HCT116 (cell line): ENCODE measurements around the gene CCDC146. TPM values are rescaled to one million over a fixed set of nuclear protein-coding genes. Genes with fewer than 3 reads are reported as not detected.
A peak's percentile ranks its signal among the peaks of the same experiment; 100 is the strongest.
"Not testable (repeated sequence)": the region's sequence is repeated elsewhere in the genome, so short reads cannot be mapped to it uniquely, and the experiment has no call there.

Experiments
- ATAC-seq: fragments of 200-7000 bp; cut with Tn5 transposase; 2 replicates; pipeline ENCODE4 v1.9.1; 2020; ENCODE audit warnings: mild to moderate bottlenecking, moderate library complexity
- BruUV-seq: library from RNA; stranded (reverse); fragments of 400-500 nt; replicated peaks from 2 replicates; lab custom pipeline; 2021; lab: Mats Ljungman, UMichigan
- CTCF ChIA-PET: fragments of 300-600 bp; sonication (Branson Sonifier 250); formaldehyde crosslinking; loops from one replicate; lab custom pipeline; 2021; ENCODE audit warnings: antibody characterized with exemption; lab: Charles Lee
- POLR2A ChIA-PET: fragments of 300-600, 350-600 bp; sonication (Branson Sonifier 250); formaldehyde crosslinking; loops from one replicate; lab custom pipeline; 2021; ENCODE audit warnings: antibody characterized with exemption; lab: Charles Lee
- RAD21 ChIA-PET, 2 experiments: fragments of 300-600 bp; sonication (Branson Sonifier 250); formaldehyde crosslinking; loops; one replicate each; lab custom pipeline; 2023; ENCODE audit warnings: low total read pairs in 2 of 2; ENCODE audit not compliant: uncharacterized antibody in 2 of 2, unreplicated experiment in 2 of 2, low non-redundant PET in 1 of 2; lab: Charles Lee
- DNase-seq: peaks from one replicate; pipeline ENCODE4 v3.0.0-alpha.2; 2010; ENCODE audit warnings: low read depth, low spot score
- H2AFZ ChIP-seq: fragments of 200-600 bp; shearing (Covaris generic), sonication (generic); 2 replicates; pipeline ENCODE4 v1.6.1; 2017; ENCODE audit warnings: low read depth, mixed run types, mixed read lengths, antibody characterized with exemption, low read length; ENCODE audit not compliant: poor library complexity, severe bottlenecking
- H3K27ac ChIP-seq: 2 replicates; pipeline ENCODE4 v1.5.1; 2012; ENCODE audit warnings: low read depth, low read length
- H3K27me3 ChIP-seq: fragments of 200-600 bp; sonication (generic); 2 replicates; pipeline ENCODE4 v1.6.1; 2016; ENCODE audit warnings: mixed run types, low read length, mixed read lengths; ENCODE audit not compliant: insufficient read depth
- H3K36me3 ChIP-seq, 2 experiments: fragments of 200-500 bp in 1 of 2; fragments of 200-600 bp in 1 of 2; sonication (Bioruptor generic) in 1 of 2; sonication (generic) in 1 of 2; 2 replicates each; pipeline versions ENCODE4 v1.5.1 to v1.6.1; 2014 to 2016; ENCODE audit warnings: low read length in 2 of 2, inconsistent platforms in 1 of 2, mixed read lengths in 1 of 2, mixed run types in 1 of 2; ENCODE audit not compliant: insufficient read depth in 2 of 2, control insufficient read depth in 1 of 2
- H3K4me1 ChIP-seq, 2 experiments: fragments of 200-600 bp in 1 of 2; sonication (generic) in 1 of 2; 2 replicates each; pipeline versions ENCODE4 v1.5.1 to v1.6.1; 2012 to 2017; ENCODE audit warnings: low read length in 2 of 2, inconsistent platforms in 1 of 2, mild to moderate bottlenecking in 1 of 2, mixed read lengths in 1 of 2, mixed run types in 1 of 2, moderate library complexity in 1 of 2; ENCODE audit not compliant: insufficient read depth in 2 of 2, control insufficient read depth in 1 of 2
- H3K4me2 ChIP-seq: fragments of 200-600 bp; sonication (generic); 2 replicates; pipeline ENCODE4 v1.6.1; 2017; ENCODE audit warnings: mixed run types, low read length, mixed read lengths
- H3K4me3 ChIP-seq, 2 experiments: fragments of 200-600 bp in 1 of 2; sonication (generic) in 1 of 2; replicated peaks in 1 of 2; 2 replicates each; pipeline ENCODE4 v1.5.1; 2011 to 2016; ENCODE audit warnings: low read length in 2 of 2, control low read depth in 1 of 2, low read depth in 1 of 2, mild to moderate bottlenecking in 1 of 2, mixed read lengths in 1 of 2, mixed run types in 1 of 2
- H3K79me2 ChIP-seq: fragments of 200-600 bp; sonication (generic); 2 replicates; pipeline ENCODE4 v1.6.1; 2017; ENCODE audit warnings: mild to moderate bottlenecking, mixed run types, low read length, moderate library complexity, mixed read lengths; ENCODE audit not compliant: insufficient read depth
- H3K9ac ChIP-seq: fragments of 200-600 bp; sonication (generic); 2 replicates; pipeline ENCODE4 v1.6.1; 2016; ENCODE audit warnings: low read length, mixed read lengths
- H3K9me2 ChIP-seq: fragments of 200-600 bp; sonication (generic), shearing (Covaris generic); 2 replicates; pipeline ENCODE4 v1.6.1; 2017; ENCODE audit warnings: mixed run types, mild to moderate bottlenecking, moderate library complexity; ENCODE audit not compliant: insufficient read depth
- H3K9me3 ChIP-seq, 2 experiments: fragments of 200-500 bp in 1 of 2; fragments of 200-600 bp in 1 of 2; sonication (Bioruptor generic) in 1 of 2; sonication (generic) in 1 of 2; 2 replicates each; pipeline ENCODE4 v1.6.1; 2014 to 2017; ENCODE audit warnings: low read length in 2 of 2, mixed read lengths in 2 of 2, inconsistent platforms in 1 of 2, low read depth in 1 of 2, mild to moderate bottlenecking in 1 of 2, mixed run types in 1 of 2, moderate library complexity in 1 of 2; ENCODE audit not compliant: control insufficient read depth in 1 of 2, insufficient read depth in 1 of 2
- H4K20me1 ChIP-seq: fragments of 200-600 bp; sonication (generic), shearing (Covaris generic); 2 replicates; pipeline ENCODE4 v1.6.1; 2017; ENCODE audit warnings: mixed run types, mild to moderate bottlenecking, moderate library complexity; ENCODE audit not compliant: insufficient read depth
- CTCF ChIP-seq, 3 experiments: fragments of 200-600 bp in 1 of 3; sonication (generic) in 1 of 3; IDR thresholded peaks in 2 of 3; conservative IDR thresholded peaks in 1 of 3; 2 replicates each; pipeline ENCODE4 v1.5.1; 2012 to 2017; ENCODE audit warnings: low read depth in 2 of 3, low read length in 2 of 3, antibody characterized with exemption in 1 of 3, borderline replicate concordance in 1 of 3, control low read depth in 1 of 3, mild to moderate bottlenecking in 1 of 3, mixed read lengths in 1 of 3, mixed run types in 1 of 3, moderate library complexity in 1 of 3; ENCODE audit not compliant: insufficient read depth in 1 of 3
- RAD21 ChIP-seq: IDR thresholded peaks from 2 replicates; pipeline ENCODE4 v1.6.1; 2012; ENCODE audit warnings: low read depth, mild to moderate bottlenecking
- intact Hi-C: fragments of 100-400 bp; cut with micrococcal nuclease; formaldehyde crosslinking; loops from 2 replicates; pipeline ENCODE4 v1.10.0; 2022
- total RNA-seq: library from RNA; stranded (reverse); gene quantifications from one replicate; pipeline ENCODE4 v1.2.1, GENCODE V29; 2021; ENCODE audit not compliant: unreplicated experiment

CCDC146 gene
- total RNA-seq, 1 experiment from 2014 or later, result 6.3 TPM

- H4K20me1 ChIP-seq, intact Hi-C loops, RAD21 ChIA-PET, H2AFZ ChIP-seq, CTCF ChIA-PET, H3K27ac ChIP-seq, H3K9ac ChIP-seq, H3K27me3 ChIP-seq, H3K4me1 ChIP-seq, H3K79me2 ChIP-seq, H3K36me3 ChIP-seq, H3K9me3 ChIP-seq, POLR2A ChIA-PET, H3K9me2 ChIP-seq, ATAC-seq, H3K4me2 ChIP-seq, BruUV-seq, H3K4me3 ChIP-seq, DNase-seq: not testable (repeated sequence)
Observed at GRCh38 chr7:77108362-77108761, 14.1 kb upstream of the CCDC146 start.

GRCh38 chr7:77112719-77113306 is 9.6 kb upstream of the CCDC146 start:
- POLR2A ChIA-PET, BruUV-seq: not testable (repeated sequence)

More at GRCh38 chr7:77112719-77113306, 9.6 kb upstream of the CCDC146 start:
- H3K27ac ChIP-seq, intact Hi-C loops, H4K20me1 ChIP-seq, ATAC-seq, H2AFZ ChIP-seq, H3K4me2 ChIP-seq, H3K9me3 ChIP-seq, H3K9me2 ChIP-seq, RAD21 ChIA-PET, H3K4me3 ChIP-seq, H3K27me3 ChIP-seq, H3K9ac ChIP-seq, H3K36me3 ChIP-seq, H3K79me2 ChIP-seq, H3K4me1 ChIP-seq, DNase-seq: not testable (repeated sequence)
- CTCF ChIA-PET, result interaction anchor here (1.0 to 1.6 kb wide), 3 partner anchors 134 to 476 kb away, joined by 6 to 14 read pairs (median 6); no protein-coding TSS in a partner anchor
- TF ChIP-seq CTCF (IDR thresholded peaks at IDR 0.05 in 2 of 3, conservative IDR thresholded peaks at IDR 0.05 in 1 of 3; ENCODE audit: borderline replicate concordance in 1 of 3, insufficient read depth in 1 of 3, low read depth in 2 of 3, low read length in 2 of 3), result peak in 2 of 3 experiments; percentile 28 to 32; a peak in 4 of 6 replicates
- TF ChIP-seq RAD21, result peak; percentile 53
